Fibroblast of skin of right quadriceps (primary cell): Measurements from ENCODE around the gene TMEM233.

Experiments used
- DNase-seq: peaks from one replicate; pipeline ENCODE4 v3.0.0-alpha.2; 2013

The TMEM233 gene

GRCh38 chr12:119593578-119594398, at the start of gene TMEM233:
Gene TMEM233 (plus strand): TSS chr12:119593774. CDS start chr12:119593849, 75 bp downstream.
- no peak for DNase-seq

GRCh38 chr12:119544765-119545625, 48.6 kb upstream of the TMEM233 start:
- DNase-seq = peak; percentile 50

GRCh38 chr12:119546340-119546739, 47.2 kb upstream of the TMEM233 start:
- no peak for DNase-seq

- no peak for DNase-seq
These were observed 46.6 kb upstream of the TMEM233 start for GRCh38 chr12:119547001-119547400.

- DNase-seq = no peak
These were observed 36.7 kb upstream of the TMEM233 start for GRCh38 chr12:119556854-119557253.

- DNase-seq = no peak
These were observed 28.2 kb upstream of the TMEM233 start for GRCh38 chr12:119565404-119565803.

- DNase-seq = no peak
These were observed 22.8 kb upstream of the TMEM233 start for GRCh38 chr12:119570771-119571170.

GRCh38 chr12:119573086-119573485, 20.5 kb upstream of the TMEM233 start:
- no peak for DNase-seq

- no peak for DNase-seq
These were observed 19.3 kb upstream of the TMEM233 start for GRCh38 chr12:119574255-119574654.

- DNase-seq = no peak
These were observed 17.3 kb upstream of the TMEM233 start for GRCh38 chr12:119576118-119576810.

GRCh38 chr12:119576915-119577314, 16.7 kb upstream of the TMEM233 start:
- DNase-seq = no peak

- DNase-seq = no peak
These were observed 15.5 kb upstream of the TMEM233 start for GRCh38 chr12:119578112-119578511.

- DNase-seq = no peak
These were observed 4.5 kb upstream of the TMEM233 start for GRCh38 chr12:119589097-119589496.

GRCh38 chr12:119589634-119590033, 3.9 kb upstream of the TMEM233 start:
- DNase-seq = no peak

GRCh38 chr12:119592232-119592631, 1.3 kb upstream of the TMEM233 start:
- DNase-seq = no peak

- no peak for DNase-seq
These were observed 791 bp downstream of the TMEM233 start for GRCh38 chr12:119594399-119594730.

- no peak for DNase-seq
These were observed 1.3 kb downstream of the TMEM233 start for GRCh38 chr12:119594772-119595445.

- DNase-seq = no peak
These were observed 4.6 kb downstream of the TMEM233 start for GRCh38 chr12:119598159-119598558.

GRCh38 chr12:119601877-119602733, 8.5 kb downstream of the TMEM233 start:
- DNase-seq = no peak

GRCh38 chr12:119602734-119603094, 9.1 kb downstream of the TMEM233 start:
- no peak for DNase-seq

GRCh38 chr12:119603767-119604166, 10.2 kb downstream of the TMEM233 start:
- no peak for DNase-seq

GRCh38 chr12:119609358-119609757, 15.8 kb downstream of the TMEM233 start:
- no peak for DNase-seq
